K562 (cell line): ENCODE measurements around the gene SHISA7. TPM values are rescaled to one million over a fixed set of nuclear protein-coding genes. Genes with fewer than 3 reads are reported as not detected.
A peak's percentile ranks its signal among the peaks of the same experiment; 100 is the strongest.

ENCODE experiments used
- ARID4B ChIP-seq: sonication (generic); formaldehyde crosslinking; IDR thresholded peaks from 2 replicates; pipeline ENCODE4 v1.8.0; 2022; ENCODE audit warnings: mild to moderate bottlenecking, missing genetic modification reagents
- C11orf30 ChIP-seq: fragments of 450-650 bp; IDR thresholded peaks from 2 replicates; pipeline ENCODE4 v1.6.1; 2016; ENCODE audit warnings: low read depth, mild to moderate bottlenecking
- CBX2 ChIP-seq: fragments of 200-600 bp; sonication (generic); IDR thresholded peaks from one replicate; pipeline ENCODE4 v1.6.1; 2012; ENCODE audit warnings: mild to moderate bottlenecking, low read length, inconsistent platforms; ENCODE audit not compliant: insufficient read depth, poor library complexity, severe bottlenecking
- CTBP1 ChIP-seq: fragments of 450-650 bp; IDR thresholded peaks from 2 replicates; pipeline ENCODE4 v1.6.1; 2016; ENCODE audit warnings: borderline replicate concordance
- E2F3 ChIP-seq: fragments of 250-450 bp; sonication (Bioruptor Pico); IDR thresholded peaks from 2 replicates; pipeline ENCODE4 v1.4.0; 2020; ENCODE audit warnings: mild to moderate bottlenecking
- FOXO4 ChIP-seq: fragments of 450-650 bp; formaldehyde crosslinking; IDR thresholded peaks from 2 replicates; pipeline ENCODE4 v1.4.0; 2020; ENCODE audit warnings: mild to moderate bottlenecking, moderate library complexity
- GABPA ChIP-seq: fragments of 200-800 bp; sonication (Bioruptor generic); conservative IDR thresholded peaks from 2 replicates; pipeline ENCODE4 v1.6.1; 2016; ENCODE audit warnings: low read depth, missing genetic modification characterization, missing compliant biosample characterization
- HBP1 ChIP-seq: fragments of 450-650 bp; formaldehyde crosslinking; IDR thresholded peaks from 2 replicates; pipeline ENCODE4 v1.4.0; 2022; ENCODE audit warnings: missing genetic modification characterization
- RBFOX2 ChIP-seq: fragments of 200-400 bp; formaldehyde crosslinking; IDR thresholded peaks from 2 replicates; pipeline ENCODE4 v1.6.1; 2017; ENCODE audit warnings: low read depth, mild to moderate bottlenecking, low read length, moderate library complexity
- RBM14 ChIP-seq: fragments of 200-400 bp; formaldehyde crosslinking; IDR thresholded peaks from 2 replicates; pipeline ENCODE4 v1.6.1; 2018; ENCODE audit warnings: low read depth, mild to moderate bottlenecking, low read length, moderate library complexity, borderline replicate concordance; ENCODE audit not compliant: insufficient read depth
- RFX1 ChIP-seq: fragments of 450-650 bp; IDR thresholded peaks from 2 replicates; pipeline ENCODE4 v1.6.1; 2016; ENCODE audit warnings: mild to moderate bottlenecking, moderate library complexity
- SRF ChIP-seq, 2 experiments: fragments of 250-450, 450-650 bp in 1 of 2; sonication (Bioruptor Pico) in 1 of 2; sonication (generic) in 1 of 2; formaldehyde crosslinking; IDR thresholded peaks; 2 replicates each; pipeline versions ENCODE4 v1.5.0 to v1.5.1; 2020 to 2022; ENCODE audit warnings: mild to moderate bottlenecking in 1 of 2, missing genetic modification reagents in 1 of 2
- STAG1 ChIP-seq: sonication (generic); formaldehyde crosslinking; IDR thresholded peaks from 2 replicates; pipeline ENCODE4 v1.5.0; 2020; ENCODE audit warnings: missing genetic modification reagents, borderline replicate concordance
- TARDBP ChIP-seq: fragments of 450-650 bp; IDR thresholded peaks from 2 replicates; pipeline ENCODE4 v1.6.1; 2016
- polyA plus RNA-seq, 8 experiments: library from polyadenylated mRNA; depleted of rRNA in 4 of 8; stranded (reverse) in 5 of 8; unstranded in 3 of 8; fragments of >200 nt; fragmentation: Nextera tagmentation in 2 of 8; fragmentation: Illumina TruSeq in 1 of 8; extraction: Ambion mirVana in 2 of 8; extraction: Trizol in 1 of 8; gene quantifications; 2 replicates each; pipeline versions ENCODE4 v1.2.1 to v1.2.3, GENCODE V29; 2011 to 2014; ENCODE audit warnings: inconsistent platforms in 1 of 8, missing spikeins in 1 of 8
- total RNA-seq, 7 experiments: library from RNA; depleted of rRNA in 6 of 7; stranded (reverse); fragments of >200 nt in 6 of 7; fragmentation: Illumina TruSeq in 2 of 7; extraction: Trizol in 2 of 7; gene quantifications; 2 replicates each; pipeline versions ENCODE4 v1.2.1 to v1.2.3, GENCODE V29; 2011 to 2021; ENCODE audit warnings: low replicate concordance in 1 of 7
- TF ChIP-seq, protein P1 (sequence below): sonication (generic); formaldehyde crosslinking; IDR thresholded peaks from 2 replicates; pipeline ENCODE4 v1.8.0; 2022; ENCODE audit warnings: mild to moderate bottlenecking, missing genetic modification reagents, borderline replicate concordance

The SHISA7 gene
- total and polyA plus RNA-seq, 9 of the 15 experiments (the other 6 are each of a cell fraction or from before 2014, with no cell fraction given), result 0.01 to 0.40 (median 0.07) TPM

GRCh38 chr19:55451965-55452748 is 9.1 kb upstream of the SHISA7 start (continued):
- TF ChIP-seq RBM14 (no peak), STAG1 (no peak), ARID4B (CRISPR knock-in tag) (no peak), CBX2 (no peak), TARDBP (no peak), C11orf30 (no peak), HBP1 (CRISPR knock-in tag) (no peak), RBFOX2 (peak; percentile 23; the same call in 1 of the 2 replicates), SRF (CRISPR knock-in tag; IDR thresholded peaks at IDR 0.05) (no peak), FOXO4 (CRISPR knock-in tag) (no peak), RFX1 (peak; percentile 88), GABPA (tag) (no peak), CTBP1 (no peak), E2F3 (CRISPR knock-in tag) (no peak)
- TF ChIP-seq, protein P1, sequence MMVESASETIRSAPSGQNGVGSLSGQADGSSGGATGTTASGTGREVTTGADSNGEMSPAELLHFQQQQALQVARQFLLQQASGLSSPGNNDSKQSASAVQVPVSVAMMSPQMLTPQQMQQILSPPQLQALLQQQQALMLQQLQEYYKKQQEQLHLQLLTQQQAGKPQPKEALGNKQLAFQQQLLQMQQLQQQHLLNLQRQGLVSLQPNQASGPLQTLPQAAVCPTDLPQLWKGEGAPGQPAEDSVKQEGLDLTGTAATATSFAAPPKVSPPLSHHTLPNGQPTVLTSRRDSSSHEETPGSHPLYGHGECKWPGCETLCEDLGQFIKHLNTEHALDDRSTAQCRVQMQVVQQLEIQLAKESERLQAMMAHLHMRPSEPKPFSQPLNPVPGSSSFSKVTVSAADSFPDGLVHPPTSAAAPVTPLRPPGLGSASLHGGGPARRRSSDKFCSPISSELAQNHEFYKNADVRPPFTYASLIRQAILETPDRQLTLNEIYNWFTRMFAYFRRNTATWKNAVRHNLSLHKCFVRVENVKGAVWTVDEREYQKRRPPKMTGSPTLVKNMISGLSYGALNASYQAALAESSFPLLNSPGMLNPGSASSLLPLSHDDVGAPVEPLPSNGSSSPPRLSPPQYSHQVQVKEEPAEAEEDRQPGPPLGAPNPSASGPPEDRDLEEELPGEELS, result no peak
